ENCODE results near the gene RBM24. TPM values are rescaled to one million over a fixed set of nuclear protein-coding genes. Genes with fewer than 3 reads are reported as not detected.

Gene RBM24
- total and polyA plus RNA-seq, 2 donors (not counting 1 experiment from before 2014, with no cell fraction given), result not detected

GRCh38 chr6:17250237-17250636, 30.9 kb upstream of the RBM24 start:
- no peak overlapping the region for H3K4me3 ChIP-seq (ENCODE audit: control extremely low read depth in 1 of 5, extremely low read depth in 1 of 5, insufficient read depth in 1 of 5, low read depth in 2 of 5, low read length in 4 of 5)
- CTCF ChIA-PET, result no interaction called here
- H4K20me1 ChIP-seq (ENCODE audit: control insufficient read depth, insufficient read depth, low read length, poor library complexity, severe bottlenecking), result no peaks in the 10 kb centered on the region
- POLR2A ChIA-PET, result no interaction called here
- Mint-ChIP-seq H3K27ac (no peak overlapping the region), H3K27me3 (peaks cover 8% of the 10 kb centered on the region), H3K9me3 (ENCODE audit: insufficient read depth) (peaks cover 2% of the 10 kb centered on the region), H3K4me1 (no peaks in the 10 kb centered on the region), H3K4me3 (no peak overlapping the region)
- no peaks in the 10 kb centered on the region for H3K27me3 ChIP-seq (replicated peaks in 1 of 4; ENCODE audit: control extremely low read depth in 1 of 4, control insufficient read depth in 3 of 4, insufficient read depth in 4 of 4, low read length in 3 of 4)
- ATAC-seq (ENCODE audit: low read depth), result no peak
- no peaks in the 10 kb centered on the region for H3K9me3 ChIP-seq (ENCODE audit: control extremely low read depth in 1 of 3, control insufficient read depth in 2 of 3, insufficient read depth in 1 of 3, low read length in 2 of 3)
- TF ChIP-seq EZH2 (IDR thresholded peaks at IDR 0.05; ENCODE audit: borderline replicate concordance, insufficient read depth, low read depth, low read length, poor library complexity, severe bottlenecking) (no peak), CTCF (IDR thresholded peaks at IDR 0.05) (no peak)
- H3K36me3 ChIP-seq (replicated peaks in 1 of 2; ENCODE audit: control extremely low read depth in 1 of 2, control insufficient read depth in 1 of 2, extremely low read depth in 1 of 2, insufficient read depth in 2 of 2, low read length in 1 of 2), result no peaks in the 10 kb centered on the region
- no peak overlapping the region for H2AFZ ChIP-seq (ENCODE audit: insufficient read depth, low read depth, low read length, poor library complexity, severe bottlenecking)
- no peaks in the 10 kb centered on the region for H3K4me1 ChIP-seq (ENCODE audit: control insufficient read depth in 2 of 2, insufficient read depth in 2 of 2, low read length in 2 of 2)
- no peak overlapping the region for H3K9ac ChIP-seq (ENCODE audit: low read length)
- intact Hi-C loops (cut with micrococcal nuclease), result no loop called here
- H3K4me2 ChIP-seq (replicated peaks; ENCODE audit: low read depth, low read length, poor library complexity, severe bottlenecking), result no peak overlapping the region
- no peak overlapping the region for H3K27ac ChIP-seq (ENCODE audit: low read length in 2 of 2)
- WGBS (ENCODE audit: insufficient coverage), result no CpG with 5 or more reads among the region's 2 CpGs
- DNase-seq, result no peak
- no peaks in the 10 kb centered on the region for H3K79me2 ChIP-seq (ENCODE audit: control insufficient read depth, insufficient read depth, low read length)

- DNase-seq, result no peak
- Mint-ChIP-seq H3K4me1 (no peaks in the 10 kb centered on the region), H3K9me3 (ENCODE audit: insufficient read depth) (peaks cover 2% of the 10 kb centered on the region), H3K27me3 (peaks cover 8% of the 10 kb centered on the region), H3K4me3 (no peak overlapping the region), H3K27ac (no peak overlapping the region)
- H4K20me1 ChIP-seq (ENCODE audit: control insufficient read depth, insufficient read depth, low read length, poor library complexity, severe bottlenecking), result no peaks in the 10 kb centered on the region
- no peak for TF ChIP-seq EZH2 (IDR thresholded peaks at IDR 0.05; ENCODE audit: borderline replicate concordance, insufficient read depth, low read depth, low read length, poor library complexity, severe bottlenecking)
- TF ChIP-seq CTCF (IDR thresholded peaks at IDR 0.05), result no peak
- H3K36me3 ChIP-seq (replicated peaks in 1 of 2; ENCODE audit: control extremely low read depth in 1 of 2, control insufficient read depth in 1 of 2, extremely low read depth in 1 of 2, insufficient read depth in 2 of 2, low read length in 1 of 2), result no peaks in the 10 kb centered on the region
- ATAC-seq (ENCODE audit: low read depth), result no peak
- H3K9ac ChIP-seq (ENCODE audit: low read length), result no peak overlapping the region
- ChIA-PET POLR2A (no interaction called here), CTCF (no interaction called here)
- H3K79me2 ChIP-seq (ENCODE audit: control insufficient read depth, insufficient read depth, low read length), result no peaks in the 10 kb centered on the region
- no peak overlapping the region for H2AFZ ChIP-seq (ENCODE audit: insufficient read depth, low read depth, low read length, poor library complexity, severe bottlenecking)
- H3K27ac ChIP-seq (ENCODE audit: low read length in 2 of 2), result no peak overlapping the region
- no peaks in the 10 kb centered on the region for H3K9me3 ChIP-seq (ENCODE audit: control extremely low read depth in 1 of 3, control insufficient read depth in 2 of 3, insufficient read depth in 1 of 3, low read length in 2 of 3)
- no peak overlapping the region for H3K4me3 ChIP-seq (ENCODE audit: control extremely low read depth in 1 of 5, extremely low read depth in 1 of 5, insufficient read depth in 1 of 5, low read depth in 2 of 5, low read length in 4 of 5)
- no peaks in the 10 kb centered on the region for H3K27me3 ChIP-seq (replicated peaks in 1 of 4; ENCODE audit: control extremely low read depth in 1 of 4, control insufficient read depth in 3 of 4, insufficient read depth in 4 of 4, low read length in 3 of 4)
- no peak overlapping the region for H3K4me2 ChIP-seq (replicated peaks; ENCODE audit: low read depth, low read length, poor library complexity, severe bottlenecking)
- H3K4me1 ChIP-seq (ENCODE audit: control insufficient read depth in 2 of 2, insufficient read depth in 2 of 2, low read length in 2 of 2), result no peaks in the 10 kb centered on the region
- intact Hi-C loops (cut with micrococcal nuclease), result no loop called here
Observed at GRCh38 chr6:17251953-17252352, 29.2 kb upstream of the RBM24 start.

Measured in B cell (primary cell).